Adrenal gland (tissue), 12 donors: Measurements from ENCODE around the gene CDK14. TPM values are rescaled to one million over a fixed set of nuclear protein-coding genes. Genes with fewer than 3 reads are reported as not detected.

Source experiments
- DNase-seq, 7 donors: peaks; one replicate each; pipeline ENCODE4 v3.0.0-alpha.2; 2019 to 2020
- H3K27ac ChIP-seq, 5 donors: fragments of 200-600 bp; sonication (generic) in 4 of 5; 1 replicate in 3 of 5; 2 replicates in 2 of 5; pipeline versions ENCODE4 v1.5.1 to v1.8.0; 2016 to 2020; ENCODE audit warnings: mild to moderate bottlenecking in 1 of 5
- H3K27me3 ChIP-seq: fragments of 200-600 bp; 2 replicates; pipeline ENCODE4 v1.8.0; 2021
- H3K36me3 ChIP-seq, 2 donors: fragments of 200-600 bp; replicated peaks in 1 of 2; 1 replicate in 1 of 2; 2 replicates in 1 of 2; pipeline versions ENCODE4 v1.5.1 to v1.8.0; 2018 to 2022
- H3K4me1 ChIP-seq, 2 donors: fragments of 200-600 bp; replicated peaks in 1 of 2; 1 replicate in 1 of 2; 2 replicates in 1 of 2; pipeline versions ENCODE4 v1.5.1 to v1.8.0; 2018 to 2021
- H3K4me3 ChIP-seq, 4 donors: fragments of 200-600 bp; sonication (generic) in 3 of 4; one replicate each; pipeline ENCODE4 v1.5.1; 2016 to 2018
- H3K9me3 ChIP-seq, 3 donors: fragments of 200-600 bp; sonication (generic) in 1 of 3; replicated peaks in 1 of 3; 1 replicate in 2 of 3; 2 replicates in 1 of 3; pipeline versions ENCODE4 v1.5.1 to v1.8.0; 2016 to 2021
- CTCF ChIP-seq, 6 experiments: fragments of 450-650 bp in 4 of 6; fragments of 200-600 bp in 2 of 6; sonication (generic) in 1 of 6; IDR thresholded peaks; 1 replicate in 5 of 6; 2 replicates in 1 of 6; pipeline versions ENCODE4 v1.5.1 to v1.8.0; 2016 to 2021; ENCODE audit warnings: antibody characterized with exemption in 6 of 6, mild to moderate bottlenecking in 2 of 6, moderate library complexity in 1 of 6
- POLR2A ChIP-seq, 2 donors: fragments of 450-650 bp; IDR thresholded peaks; one replicate each; pipeline ENCODE4 v1.6.1; 2017; ENCODE audit warnings: antibody characterized with exemption in 2 of 2, mild to moderate bottlenecking in 2 of 2, moderate library complexity in 1 of 2
- WGBS, 4 donors: extraction: QIAGEN DNeasy Blood & Tissue Kit in 2 of 4; methylation state at CpG; one replicate each; pipeline versions ENCODE4 v1.1.5 to v1.1.7; 2013 to 2017; 5-methylcytosine and 5-hydroxymethylcytosine counted together
- intact Hi-C, 2 donors: fragments of 100-400 bp; cut with DNase I; formaldehyde crosslinking; loops; one replicate each; pipeline versions ENCODE4 v1.14.1 to v1.15.0; 2022 to 2023
- polyA plus RNA-seq, 3 donors: library from polyadenylated mRNA; stranded (reverse); fragments of 200-250 nt in 2 of 3; fragments of 350-450 nt in 1 of 3; fragmentation: Illumina TruSeq in 1 of 3; extraction: RNeasy Lipid Tissue Mini Kit (QIAGEN cat#74804) in 1 of 3; gene quantifications; one replicate each; pipeline ENCODE4 v1.2.3, GENCODE V29; 2013 to 2014
- total RNA-seq, 9 donors: library from RNA; depleted of rRNA in 4 of 9; stranded (reverse); fragments of >200 nt in 4 of 9; fragments of 120-200 nt in 1 of 9; fragmentation: NEBNext Ultra II Directional in 1 of 9; extraction: Animal tissue kit (Norgen Biotek cat#: 25700) in 1 of 9; gene quantifications; one replicate each; pipeline versions ENCODE4 v1.1.0 to v1.2.4, GENCODE V29; 2013 to 2023
- donor health status: healthy with polysubstance abuse.
- donor health status: Bipolar disorder and iron deficiency.
- donor health status: DM: yes; HTN: yes; CAD: no.
- donor health status: DM: no; HTN: no; CAD: no.
- donor health status: DM: no; HTN: no; CAD: no.
- donor health status: DM: yes; HTN: yes; CAD: no.

Gene CDK14
- total and polyA plus RNA-seq, 12 donors: 1.9 to 14.5 (median 7.6) TPM

- Histone ChIP-seq H3K36me3 (no peaks in the 10 kb centered on the region), H3K27me3 (no peaks in the 10 kb centered on the region), H3K27ac (no peak overlapping the region), H3K4me1 (no peaks in the 10 kb centered on the region), H3K9me3 (peaks cover 0 to 7% (median 0%) of the 10 kb centered on the region in 3 donors), H3K4me3 (no peak overlapping the region)
- intact Hi-C loops: no loop called here
- no peak for TF ChIP-seq CTCF (IDR thresholded peaks at IDR 0.05)
- TF ChIP-seq POLR2A (IDR thresholded peaks at IDR 0.05): no peak
- WGBS, 4 donors: 76 to 100% (median 88%) methylated on average over 1 of the region's 1 CpG
- no peak for DNase-seq
Measured at GRCh38 chr7:90839316-90839715, 243.2 kb downstream of the CDK14 start.

GRCh38 chr7:90839727-90840291 is 243.7 kb downstream of the CDK14 start:
- Histone ChIP-seq H3K27me3 (no peaks in the 10 kb centered on the region), H3K36me3 (no peaks in the 10 kb centered on the region), H3K4me3 (no peak overlapping the region), H3K27ac (no peak overlapping the region), H3K4me1 (no peaks in the 10 kb centered on the region), H3K9me3 (peaks cover 0 to 7% (median 0%) of the 10 kb centered on the region in 3 donors)
- intact Hi-C loops: no loop called here
- 83 to 92% (median 88%) methylated on average over 3 of the region's 3 CpGs for WGBS, 4 donors
- no peak for DNase-seq
- no peak for TF ChIP-seq CTCF (IDR thresholded peaks at IDR 0.05)
- TF ChIP-seq POLR2A (IDR thresholded peaks at IDR 0.05): no peak

DNA sequence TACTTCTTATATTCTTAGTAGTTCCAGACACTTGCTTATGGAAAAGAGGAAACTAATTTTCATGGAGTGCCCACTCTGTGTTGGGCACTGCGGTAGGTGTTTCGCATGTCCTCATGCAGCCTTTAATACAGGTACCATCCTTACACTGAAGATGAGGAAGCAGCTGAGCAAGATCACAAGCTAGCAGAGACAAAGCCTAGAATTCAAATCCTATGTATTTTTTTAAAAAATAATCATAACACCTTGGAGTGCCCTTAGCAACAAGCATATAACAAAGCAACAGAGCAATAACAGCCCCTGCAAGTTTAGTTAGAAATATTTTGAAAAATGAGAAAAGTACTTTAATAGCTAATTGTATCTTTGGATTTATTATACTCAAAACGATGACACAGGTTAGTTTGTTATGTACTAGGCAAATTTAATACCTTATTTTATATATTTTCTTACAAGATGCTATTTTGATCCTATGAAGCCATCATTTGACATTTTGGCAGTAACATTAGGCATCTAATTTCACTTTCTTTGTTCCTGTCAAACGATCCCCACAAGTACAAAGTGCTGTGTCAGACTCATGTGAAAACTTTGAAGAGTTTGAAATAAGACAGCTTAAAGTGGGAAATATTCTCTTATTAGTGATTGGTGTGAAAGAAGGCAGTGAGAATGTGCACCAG is 245.8 kb downstream of the CDK14 start:
- intact Hi-C loops: no loop called here
- Histone ChIP-seq H3K4me1 (no peaks in the 10 kb centered on the region), H3K9me3 (peaks cover 0 to 7% (median 0%) of the 10 kb centered on the region in 3 donors), H3K4me3 (no peak overlapping the region), H3K36me3 (no peaks in the 10 kb centered on the region), H3K27me3 (no peaks in the 10 kb centered on the region), H3K27ac (no peak overlapping the region)
- no peak for DNase-seq
- TF ChIP-seq POLR2A (IDR thresholded peaks at IDR 0.05) (no peak), CTCF (IDR thresholded peaks at IDR 0.05) (no peak)
- WGBS, 4 donors: 79 to 87% (median 84%) methylated on average over 4 of the region's 4 CpGs

GRCh38 chr7:90842430-90842788 is 246.3 kb downstream of the CDK14 start:
- Histone ChIP-seq H3K4me3 (no peak overlapping the region), H3K4me1 (no peaks in the 10 kb centered on the region), H3K27ac (no peak overlapping the region), H3K9me3 (peaks cover 0 to 7% (median 0%) of the 10 kb centered on the region in 3 donors), H3K27me3 (no peaks in the 10 kb centered on the region), H3K36me3 (no peaks in the 10 kb centered on the region)
- no peak for DNase-seq
- intact Hi-C loops: no loop called here
- no peak for TF ChIP-seq CTCF (IDR thresholded peaks at IDR 0.05)
- TF ChIP-seq POLR2A (IDR thresholded peaks at IDR 0.05): no peak
- 85 to 92% (median 89%) methylated on average over 4 of the region's 4 CpGs for WGBS, 4 donors
